H9 (cell line): ENCODE data around the gene COX5A. TPM values are rescaled to one million over a fixed set of nuclear protein-coding genes. Genes with fewer than 3 reads are reported as not detected.
A peak's percentile ranks its signal among the peaks of the same experiment; 100 is the strongest.

Experiments used
- DNase-seq: peaks from one replicate; pipeline ENCODE4 v3.0.0-alpha.2; 2017
- H2AFZ ChIP-seq: one replicate; pipeline ENCODE4 v1.6.1; 2013; ENCODE audit warnings: mild to moderate bottlenecking, low read length, control low read depth, moderate library complexity
- H2AK5ac ChIP-seq: 2 replicates; pipeline ENCODE4 v1.6.1; 2013; ENCODE audit warnings: low read length, control low read depth, mixed read lengths; ENCODE audit not compliant: insufficient read length
- H2BK120ac ChIP-seq: one replicate; pipeline ENCODE4 v1.6.1; 2013; ENCODE audit warnings: low read depth, mild to moderate bottlenecking, low read length, control low read depth, inconsistent platforms; ENCODE audit not compliant: poor library complexity, severe bottlenecking
- H2BK12ac ChIP-seq: 2 replicates; pipeline ENCODE4 v1.6.1; 2013; ENCODE audit warnings: low read length, control low read depth, mixed read lengths, low read depth; ENCODE audit not compliant: insufficient read length
- H2BK15ac ChIP-seq: 2 replicates; pipeline ENCODE4 v1.6.1; 2013; ENCODE audit warnings: low read depth, low read length, control low read depth
- H2BK20ac ChIP-seq: one replicate; pipeline ENCODE4 v1.6.1; 2013; ENCODE audit warnings: low read depth, mild to moderate bottlenecking, low read length, control low read depth, inconsistent platforms; ENCODE audit not compliant: poor library complexity, severe bottlenecking
- H2BK5ac ChIP-seq: 2 replicates; pipeline ENCODE4 v1.6.1; 2013; ENCODE audit warnings: low read length, control low read depth, mixed read lengths; ENCODE audit not compliant: insufficient read length
- H3K14ac ChIP-seq: 2 replicates; pipeline ENCODE4 v1.6.1; 2013; ENCODE audit warnings: low read length, control low read depth; ENCODE audit not compliant: insufficient read depth
- H3K18ac ChIP-seq: 2 replicates; pipeline ENCODE4 v1.6.1; 2013; ENCODE audit warnings: low read depth, mild to moderate bottlenecking, mixed read lengths, low read length, control low read depth; ENCODE audit not compliant: insufficient read length
- H3K23ac ChIP-seq: 2 replicates; pipeline ENCODE4 v1.6.1; 2013; ENCODE audit warnings: low read length, control low read depth, mixed read lengths, low read depth; ENCODE audit not compliant: insufficient read length
- H3K23me2 ChIP-seq: 2 replicates; pipeline ENCODE4 v1.6.1; 2013; ENCODE audit warnings: low read depth, mild to moderate bottlenecking, mixed read lengths, low read length, control low read depth; ENCODE audit not compliant: insufficient read length, poor library complexity, severe bottlenecking
- H3K27ac ChIP-seq: 2 replicates; pipeline ENCODE4 v1.5.1; 2013; ENCODE audit warnings: low read length, control low read depth, mixed read lengths, low read depth; ENCODE audit not compliant: insufficient read length
- H3K27me3 ChIP-seq: 2 replicates; pipeline ENCODE4 v1.6.1; 2013; ENCODE audit warnings: low read length, control low read depth, inconsistent platforms; ENCODE audit not compliant: insufficient read depth
- H3K4ac ChIP-seq: 2 replicates; pipeline ENCODE4 v1.6.1; 2013; ENCODE audit warnings: low read depth, mild to moderate bottlenecking, control low read depth, inconsistent platforms, low read length, moderate library complexity
- H3K4me1 ChIP-seq: 2 replicates; pipeline ENCODE4 v1.6.1; 2013; ENCODE audit warnings: low read length, control low read depth, inconsistent platforms; ENCODE audit not compliant: insufficient read depth
- H3K4me2 ChIP-seq: 2 replicates; pipeline ENCODE4 v1.6.1; 2013; ENCODE audit warnings: low read length, control low read depth, mixed read lengths; ENCODE audit not compliant: insufficient read length, insufficient read depth
- H3K56ac ChIP-seq: 2 replicates; pipeline ENCODE4 v1.6.1; 2013; ENCODE audit warnings: low read depth, mild to moderate bottlenecking, mixed read lengths, low read length, control low read depth; ENCODE audit not compliant: insufficient read length
- H3K79me1 ChIP-seq: 2 replicates; pipeline ENCODE4 v1.6.1; 2013; ENCODE audit warnings: low read depth, mild to moderate bottlenecking, moderate library complexity, low read length, control low read depth, inconsistent platforms; ENCODE audit not compliant: insufficient read depth, poor library complexity, severe bottlenecking
- H3K79me2 ChIP-seq: 2 replicates; pipeline ENCODE4 v1.6.1; 2013; ENCODE audit warnings: low read length, control low read depth, inconsistent platforms; ENCODE audit not compliant: insufficient read depth
- H3K9ac ChIP-seq: 2 replicates; pipeline ENCODE4 v1.6.1; 2013; ENCODE audit warnings: low read length, control low read depth, mixed read lengths; ENCODE audit not compliant: insufficient read length; ENCODE audit errors: extremely low read depth
- H3K9me3 ChIP-seq: one replicate; pipeline ENCODE4 v1.6.1; 2013; ENCODE audit warnings: low read depth, low read length, inconsistent platforms; ENCODE audit not compliant: control insufficient read depth
- H3T11ph ChIP-seq: one replicate; pipeline ENCODE4 v1.6.1; 2013; ENCODE audit warnings: mild to moderate bottlenecking, low read length, control low read depth, inconsistent platforms
- H4K20me1 ChIP-seq: one replicate; pipeline ENCODE4 v1.6.1; 2013; ENCODE audit not compliant: control insufficient read depth, insufficient read length, insufficient read depth
- H4K5ac ChIP-seq: 2 replicates; pipeline ENCODE4 v1.6.1; 2013; ENCODE audit warnings: low read depth, mild to moderate bottlenecking, mixed read lengths, low read length, control low read depth; ENCODE audit not compliant: insufficient read length
- H4K8ac ChIP-seq: replicated peaks from 2 replicates; pipeline ENCODE4 v1.6.1; 2013; ENCODE audit warnings: low read length, control low read depth, mixed read lengths, low read depth; ENCODE audit not compliant: insufficient read length
- H4K91ac ChIP-seq: 2 replicates; pipeline ENCODE4 v1.6.1; 2013; ENCODE audit warnings: low read depth, mild to moderate bottlenecking, moderate library complexity, mixed read lengths, low read length, control low read depth; ENCODE audit not compliant: insufficient read length
- H3K27ac Mint-ChIP-seq, 3 experiments: 2 replicates in 2 of 3; 3 replicates in 1 of 3; pipeline ENCODE4 v1.8.0; 2020 to 2021; ENCODE audit warnings: mixed read lengths in 3 of 3, mild to moderate bottlenecking in 1 of 3, moderate library complexity in 1 of 3
- H3K27me3 Mint-ChIP-seq: 2 replicates; pipeline ENCODE4 v1.8.0; 2021; ENCODE audit warnings: low read depth, mild to moderate bottlenecking, moderate library complexity, mixed read lengths
- H3K36me3 Mint-ChIP-seq, 3 experiments: 2 replicates in 2 of 3; 3 replicates in 1 of 3; pipeline ENCODE4 v1.8.0; 2020 to 2021; ENCODE audit warnings: low read depth in 3 of 3, mixed read lengths in 3 of 3; ENCODE audit not compliant: insufficient read depth in 1 of 3
- H3K4me1 Mint-ChIP-seq, 2 experiments: 2 replicates each; pipeline ENCODE4 v1.8.0; 2020; ENCODE audit warnings: mixed read lengths in 2 of 2
- H3K4me3 Mint-ChIP-seq, 2 experiments: 2 replicates in 1 of 2; 3 replicates in 1 of 2; pipeline ENCODE4 v1.8.0; 2020 to 2021; ENCODE audit warnings: mild to moderate bottlenecking in 2 of 2, mixed read lengths in 2 of 2, moderate library complexity in 1 of 2
- H3K9me3 Mint-ChIP-seq, 2 experiments: 2 replicates in 1 of 2; 3 replicates in 1 of 2; pipeline ENCODE4 v1.8.0; 2020; ENCODE audit warnings: mild to moderate bottlenecking in 2 of 2, mixed read lengths in 2 of 2, moderate library complexity in 1 of 2
- WGBS: extraction: QIAGEN DNeasy Blood & Tissue Kit; methylation state at CpG from one replicate; pipeline ENCODE4 v1.1.7; 2013; ENCODE audit warnings: missing lambda C conversion rate, low lambda C conversion rate, mixed read lengths; ENCODE audit not compliant: insufficient read length; ENCODE audit errors: extremely low coverage; 5-methylcytosine and 5-hydroxymethylcytosine counted together
- total RNA-seq: library from RNA; stranded (reverse); gene quantifications from 2 replicates; pipeline ENCODE4 v1.2.1, GENCODE V29; 2021
- TF ChIP-seq, protein P1 (sequence below): fragments of 200-600 bp; sonication (generic); conservative IDR thresholded peaks from 3 replicates; pipeline ENCODE4 v1.8.0; 2021; ENCODE audit warnings: antibody characterized with exemption, mild to moderate bottlenecking

The COX5A gene
- total RNA-seq, 1 experiment from 2014 or later = 331 TPM

DNA sequence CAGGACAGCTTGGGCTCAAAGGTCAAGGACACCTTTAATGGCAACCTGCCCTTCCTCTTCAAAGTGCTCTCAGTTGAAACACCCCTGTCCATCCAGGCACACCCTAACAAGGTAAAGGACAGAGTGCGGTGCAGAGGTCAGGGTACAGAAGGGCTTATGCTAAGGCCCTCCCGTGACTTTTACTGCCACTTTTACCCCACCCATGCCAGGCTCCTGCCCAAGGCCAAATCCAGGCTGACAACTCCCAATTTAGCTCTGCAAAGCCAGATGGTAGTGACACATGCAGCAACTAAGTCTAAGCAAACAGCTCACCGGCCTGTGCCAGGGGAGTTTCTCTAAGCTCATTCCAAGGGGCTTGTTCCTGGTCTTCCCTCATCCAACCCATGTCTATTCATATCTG is 46.4 kb downstream of the COX5A start:
- no peak overlapping the region for H3K56ac ChIP-seq

More for the DNA sequence above, 46.4 kb downstream of the COX5A start:
- Histone ChIP-seq H3K9ac (no peak overlapping the region), H2BK12ac (no peak overlapping the region), H2BK15ac (no peak overlapping the region), H4K91ac (no peak overlapping the region), H3K23ac (no peak overlapping the region), H3K4me1 (no peaks in the 10 kb centered on the region), H3K23me2 (peaks cover 11% of the 10 kb centered on the region), H2BK120ac (no peak overlapping the region), H4K8ac (no peak overlapping the region), H2AK5ac (no peak overlapping the region), H3K4ac (no peak overlapping the region), H3K18ac (no peak overlapping the region), H3K79me2 (no peaks in the 10 kb centered on the region), H3K14ac (no peak overlapping the region), H3K27me3 (no peaks in the 10 kb centered on the region), H3T11ph (no peak overlapping the region), H3K9me3 (no peaks in the 10 kb centered on the region), H2AFZ (no peak overlapping the region), H3K79me1 (no peaks in the 10 kb centered on the region), H4K5ac (no peak overlapping the region), H2BK5ac (no peak overlapping the region), H3K4me2 (no peak overlapping the region), H4K20me1 (no peaks in the 10 kb centered on the region), H2BK20ac (no peak overlapping the region), H3K27ac (no peak overlapping the region)
- Mint-ChIP-seq H3K9me3 (no peaks in the 10 kb centered on the region; a peak in 1 of 5 replicates), H3K27ac (no peak overlapping the region), H3K4me1 (peaks cover 19 to 25% of the 10 kb centered on the region in 2 experiments), H3K4me3 (peak overlapping the region; percentile 18 to 86; a peak in 3 of 5 replicates), H3K27me3 (no peaks in the 10 kb centered on the region), H3K36me3 (peaks cover 15 to 35% (median 31%) of the 10 kb centered on the region in 3 experiments; a peak in 6 of 7 replicates)
- no peak for DNase-seq
- WGBS = no CpG with 5 or more reads among the region's 3 CpGs
- TF ChIP-seq, protein P1, sequence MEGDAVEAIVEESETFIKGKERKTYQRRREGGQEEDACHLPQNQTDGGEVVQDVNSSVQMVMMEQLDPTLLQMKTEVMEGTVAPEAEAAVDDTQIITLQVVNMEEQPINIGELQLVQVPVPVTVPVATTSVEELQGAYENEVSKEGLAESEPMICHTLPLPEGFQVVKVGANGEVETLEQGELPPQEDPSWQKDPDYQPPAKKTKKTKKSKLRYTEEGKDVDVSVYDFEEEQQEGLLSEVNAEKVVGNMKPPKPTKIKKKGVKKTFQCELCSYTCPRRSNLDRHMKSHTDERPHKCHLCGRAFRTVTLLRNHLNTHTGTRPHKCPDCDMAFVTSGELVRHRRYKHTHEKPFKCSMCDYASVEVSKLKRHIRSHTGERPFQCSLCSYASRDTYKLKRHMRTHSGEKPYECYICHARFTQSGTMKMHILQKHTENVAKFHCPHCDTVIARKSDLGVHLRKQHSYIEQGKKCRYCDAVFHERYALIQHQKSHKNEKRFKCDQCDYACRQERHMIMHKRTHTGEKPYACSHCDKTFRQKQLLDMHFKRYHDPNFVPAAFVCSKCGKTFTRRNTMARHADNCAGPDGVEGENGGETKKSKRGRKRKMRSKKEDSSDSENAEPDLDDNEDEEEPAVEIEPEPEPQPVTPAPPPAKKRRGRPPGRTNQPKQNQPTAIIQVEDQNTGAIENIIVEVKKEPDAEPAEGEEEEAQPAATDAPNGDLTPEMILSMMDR = no peak
